GM23338 (cell line): ENCODE data around the gene RNF175. TPM values are rescaled to one million over a fixed set of nuclear protein-coding genes. Genes with fewer than 3 reads are reported as not detected.

Source experiments
- ATAC-seq: fragments of 200-7000 bp; cut with Tn5 transposase; 3 replicates; pipeline ENCODE4 v1.9.1; 2020
- DNase-seq: peaks from one replicate; pipeline ENCODE4 v3.0.0-alpha.2; 2015; ENCODE audit warnings: low spot score
- H2AFZ ChIP-seq: fragments of 200-600 bp; sonication (generic); 2 replicates; pipeline ENCODE4 v1.8.0; 2016; ENCODE audit warnings: antibody characterized with exemption, mild to moderate bottlenecking, moderate library complexity
- H3F3A ChIP-seq: fragments of 200-600 bp; sonication (generic); replicated peaks from 2 replicates; pipeline ENCODE4 v1.8.0; 2017; ENCODE audit warnings: antibody characterized with exemption, mixed run types, low read depth
- H3K27ac ChIP-seq: fragments of 200-600 bp; sonication (generic); 2 replicates; pipeline ENCODE4 v1.6.1; 2016; ENCODE audit warnings: low read depth
- H3K27me3 ChIP-seq: fragments of 200-600 bp; sonication (generic); 2 replicates; pipeline ENCODE4 v1.8.0; 2016; ENCODE audit warnings: mild to moderate bottlenecking, mixed run types, moderate library complexity; ENCODE audit not compliant: insufficient read depth
- H3K36me3 ChIP-seq: fragments of 200-600 bp; sonication (generic); 2 replicates; pipeline ENCODE4 v1.8.0; 2016; ENCODE audit warnings: mild to moderate bottlenecking; ENCODE audit not compliant: insufficient read depth
- H3K4me1 ChIP-seq: fragments of 200-600 bp; sonication (generic); 2 replicates; pipeline ENCODE4 v1.8.0; 2016; ENCODE audit warnings: mild to moderate bottlenecking, moderate library complexity; ENCODE audit not compliant: insufficient read depth
- H3K4me2 ChIP-seq: fragments of 200-600 bp; sonication (generic); 2 replicates; pipeline ENCODE4 v1.7.1; 2017; ENCODE audit warnings: mixed run types
- H3K4me3 ChIP-seq: fragments of 200-600 bp; sonication (generic); 2 replicates; pipeline ENCODE4 v1.6.1; 2016; ENCODE audit warnings: mixed run types
- H3K79me2 ChIP-seq: fragments of 200-600 bp; sonication (generic); replicated peaks from 2 replicates; pipeline ENCODE4 v1.8.0; 2017; ENCODE audit warnings: mild to moderate bottlenecking; ENCODE audit not compliant: insufficient read depth
- H3K9me2 ChIP-seq: fragments of 200-600 bp; sonication (generic); 2 replicates; pipeline ENCODE4 v1.8.0; 2017; ENCODE audit not compliant: insufficient read depth
- H4K20me1 ChIP-seq: fragments of 200-600 bp; sonication (generic); replicated peaks from 2 replicates; pipeline ENCODE4 v1.8.0; 2017; ENCODE audit warnings: mild to moderate bottlenecking; ENCODE audit not compliant: insufficient read depth
- H3K27ac Mint-ChIP-seq: 2 replicates; pipeline ENCODE4 v1.8.0; 2020; ENCODE audit warnings: inconsistent platforms, mild to moderate bottlenecking, moderate library complexity, mixed read lengths
- H3K27me3 Mint-ChIP-seq: 3 replicates; pipeline ENCODE4 v1.8.0; 2022; ENCODE audit warnings: low read depth, mild to moderate bottlenecking, moderate library complexity, mixed read lengths, inconsistent platforms; ENCODE audit not compliant: insufficient read depth, poor library complexity
- H3K36me3 Mint-ChIP-seq: 3 replicates; pipeline ENCODE4 v1.8.0; 2021; ENCODE audit warnings: low read depth, mild to moderate bottlenecking, inconsistent platforms, moderate library complexity, mixed read lengths
- H3K4me1 Mint-ChIP-seq: 3 replicates; pipeline ENCODE4 v1.8.0; 2020; ENCODE audit warnings: mild to moderate bottlenecking, inconsistent platforms, mixed read lengths
- H3K4me3 Mint-ChIP-seq: 3 replicates; pipeline ENCODE4 v1.8.0; 2021; ENCODE audit warnings: moderate library complexity, mild to moderate bottlenecking, inconsistent platforms, mixed read lengths
- H3K9me3 Mint-ChIP-seq: 3 replicates; pipeline ENCODE4 v1.8.0; 2020; ENCODE audit warnings: moderate library complexity, mild to moderate bottlenecking, inconsistent platforms, mixed read lengths
- CREB1 ChIP-seq: fragments of 250-450 bp; sonication (Bioruptor Pico); IDR thresholded peaks from 2 replicates; pipeline ENCODE4 v1.5.0; 2020; ENCODE audit warnings: low read depth, mild to moderate bottlenecking, moderate library complexity
- EZH2phosphoT487 ChIP-seq: fragments of 200-600 bp; sonication (generic); IDR thresholded peaks from one replicate; pipeline ENCODE4 v1.8.1; 2018; ENCODE audit warnings: antibody characterized with exemption; ENCODE audit not compliant: unreplicated experiment
- JUNB ChIP-seq: IDR thresholded peaks from one replicate; pipeline ENCODE4 v1.6.1; 2016; ENCODE audit warnings: antibody characterized with exemption; ENCODE audit not compliant: unreplicated experiment
- STAT1 ChIP-seq: IDR thresholded peaks from one replicate; pipeline ENCODE4 v1.6.1; 2016; ENCODE audit warnings: antibody characterized with exemption; ENCODE audit not compliant: unreplicated experiment
- ZNF114 ChIP-seq: fragments of 250-450 bp; sonication (Bioruptor Pico); IDR thresholded peaks from 2 replicates; pipeline ENCODE4 v1.5.0; 2020; ENCODE audit warnings: mild to moderate bottlenecking, moderate library complexity
- ZNF331 ChIP-seq: fragments of 250-450 bp; sonication (Bioruptor Pico); IDR thresholded peaks from 2 replicates; pipeline ENCODE4 v1.5.0; 2020; ENCODE audit warnings: low read depth, mild to moderate bottlenecking, moderate library complexity
- polyA plus RNA-seq: library from polyadenylated mRNA; unstranded; fragments of >200 nt; fragmentation: Nextera tagmentation; extraction: Ambion mirVana; gene quantifications from 2 replicates; pipeline ENCODE4 v1.2.1, GENCODE V29; 2016
- total RNA-seq: library from RNA; depleted of rRNA; stranded (reverse); fragments of >200 nt; shearing (Covaris generic); gene quantifications from 2 replicates; pipeline ENCODE4 v1.2.3, GENCODE V29; 2014
- TF ChIP-seq, protein P1 (sequence below): IDR thresholded peaks from one replicate; pipeline ENCODE4 v1.6.1; 2018; ENCODE audit warnings: antibody characterized with exemption; ENCODE audit not compliant: unreplicated experiment
- TF ChIP-seq, protein P2 (sequence below): IDR thresholded peaks from 2 replicates; pipeline ENCODE4 v1.6.1; 2016; ENCODE audit warnings: antibody characterized with exemption
- TF ChIP-seq, protein P3 (sequence below), 2 experiments: fragments of 200-600 bp in 1 of 2; sonication (generic) in 1 of 2; conservative IDR thresholded peaks; 2 replicates each; pipeline versions ENCODE4 v1.5.1 to v1.6.1; 2016 to 2017; ENCODE audit warnings: antibody characterized with exemption in 2 of 2, low read depth in 2 of 2, mild to moderate bottlenecking in 2 of 2, moderate library complexity in 1 of 2

Gene RNF175
- total and polyA plus RNA-seq, 2 experiments from 2014 or later, result 4.7 to 4.8 TPM

DNA sequence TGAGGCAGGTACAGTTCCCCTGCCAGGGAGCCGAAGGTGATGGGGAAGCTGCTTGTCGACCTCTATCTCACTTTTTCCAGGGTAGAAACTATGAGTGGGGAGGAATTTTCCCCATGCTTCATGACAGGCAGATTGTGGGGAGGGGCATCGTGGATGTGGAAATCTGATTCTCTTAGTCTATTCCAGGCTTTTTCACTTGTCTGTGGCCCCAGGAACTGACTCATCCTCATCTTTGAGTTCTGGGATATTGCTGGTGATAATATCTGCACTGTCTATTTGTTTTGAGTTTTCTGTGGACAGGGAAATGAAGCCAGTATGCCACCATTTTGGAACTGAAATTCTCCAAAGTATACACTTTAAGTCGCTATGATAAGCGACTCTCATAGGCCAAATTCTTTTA lies 83.3 kb downstream of the RNF175 start:
- no peaks in the 10 kb centered on the region for H3K36me3 Mint-ChIP-seq
- Histone ChIP-seq H3K9me2 (no peaks in the 10 kb centered on the region), H3K4me2 (no peak overlapping the region), H4K20me1 (no peaks in the 10 kb centered on the region), H3K27me3 (peaks cover 3% of the 10 kb centered on the region; the same call in 1 of the 2 replicates), H3K27ac (no peak overlapping the region), H3K36me3 (no peaks in the 10 kb centered on the region), H2AFZ (no peak overlapping the region), H3K79me2 (no peaks in the 10 kb centered on the region), H3K4me1 (no peaks in the 10 kb centered on the region), H3F3A (no peaks in the 10 kb centered on the region), H3K4me3 (no peak overlapping the region)
- no peak for DNase-seq
- no peaks in the 10 kb centered on the region for H3K4me1 Mint-ChIP-seq
- TF ChIP-seq ZNF331 (CRISPR knock-in tag), result no peak
- no peak overlapping the region for H3K27ac Mint-ChIP-seq
- H3K4me3 Mint-ChIP-seq, result no peak overlapping the region
- ATAC-seq, result no peak
- no peaks in the 10 kb centered on the region for H3K27me3 Mint-ChIP-seq
- H3K9me3 Mint-ChIP-seq, result no peaks in the 10 kb centered on the region; the same call in 1 of the 3 replicates

DNA sequence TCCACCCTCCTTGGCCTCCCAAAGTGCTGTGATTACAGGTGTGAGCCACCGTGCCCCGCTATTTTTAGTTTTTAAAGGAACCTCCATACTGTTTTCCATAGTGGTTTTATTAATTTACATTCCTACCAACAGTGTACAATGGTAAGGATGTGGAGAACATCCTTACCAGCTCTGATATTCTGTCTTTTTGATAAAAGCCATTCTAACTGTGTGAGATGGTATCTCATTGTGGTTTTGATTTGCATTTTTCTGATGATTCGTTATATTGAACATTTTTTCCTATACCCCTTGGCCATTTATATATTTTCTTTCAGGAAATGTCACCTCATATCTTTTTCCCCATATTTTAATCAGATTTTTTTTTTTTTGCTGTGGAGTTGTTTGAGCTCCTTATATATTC lies 90.0 kb downstream of the RNF175 start:
- no peaks in the 10 kb centered on the region for H3K36me3 ChIP-seq
- Mint-ChIP-seq H3K4me3 (no peak overlapping the region), H3K27me3 (no peaks in the 10 kb centered on the region), H3K36me3 (peaks cover 4% of the 10 kb centered on the region; the same call in 2 of the 3 replicates), H3K4me1 (no peaks in the 10 kb centered on the region), H3K9me3 (peaks cover 7% of the 10 kb centered on the region), H3K27ac (no peak overlapping the region)
- TF ChIP-seq EZH2phosphoT487 (no peak), STAT1 (no peak)
- no peaks in the 10 kb centered on the region for H4K20me1 ChIP-seq
- no peaks in the 10 kb centered on the region; the same call in 1 of the 2 replicates for H3K9me2 ChIP-seq
- H3K4me1 ChIP-seq, result no peaks in the 10 kb centered on the region
- H3F3A ChIP-seq, result no peaks in the 10 kb centered on the region
- H3K27me3 ChIP-seq, result no peaks in the 10 kb centered on the region
- no peak overlapping the region for H3K4me2 ChIP-seq
- H3K79me2 ChIP-seq, result no peaks in the 10 kb centered on the region
- no peak overlapping the region for H2AFZ ChIP-seq
- ATAC-seq, result no peak
- H3K27ac ChIP-seq, result no peak overlapping the region
- no peak for DNase-seq
- no peak overlapping the region for H3K4me3 ChIP-seq

DNA sequence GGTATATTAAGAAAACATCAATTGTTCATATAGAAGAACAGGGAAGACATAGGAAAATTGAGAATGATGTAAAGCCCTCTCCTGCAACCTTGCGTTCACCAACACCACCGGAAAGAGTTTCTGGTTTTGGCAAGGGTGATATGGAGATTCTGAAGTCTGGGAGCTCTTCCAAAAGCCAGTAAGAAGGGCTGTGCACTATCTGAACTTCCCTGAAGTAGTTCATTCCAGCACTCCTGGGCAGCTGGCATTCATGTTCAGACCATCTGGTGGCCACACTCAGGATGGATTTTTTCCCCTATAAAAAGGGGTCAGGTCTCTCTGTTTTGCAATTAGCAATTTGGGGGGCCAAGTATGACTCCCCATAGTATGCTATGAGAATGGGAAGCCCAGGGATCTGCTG lies 91.2 kb downstream of the RNF175 start:
- DNase-seq (no peak), ATAC-seq (no peak)
- Histone ChIP-seq H3K79me2 (no peaks in the 10 kb centered on the region), H4K20me1 (no peaks in the 10 kb centered on the region), H3K4me3 (no peak overlapping the region), H3K27ac (no peak overlapping the region), H3K4me1 (no peaks in the 10 kb centered on the region), H3K9me2 (no peaks in the 10 kb centered on the region; the same call in 1 of the 2 replicates), H2AFZ (no peak overlapping the region), H3K4me2 (no peak overlapping the region), H3F3A (no peaks in the 10 kb centered on the region), H3K36me3 (no peaks in the 10 kb centered on the region), H3K27me3 (no peaks in the 10 kb centered on the region)
- Mint-ChIP-seq H3K4me1 (no peaks in the 10 kb centered on the region), H3K9me3 (peaks cover 11% of the 10 kb centered on the region), H3K27ac (no peak overlapping the region), H3K36me3 (peaks cover 7% of the 10 kb centered on the region; the same call in 2 of the 3 replicates), H3K27me3 (no peaks in the 10 kb centered on the region), H3K4me3 (no peak overlapping the region)
- TF ChIP-seq, protein P1, sequence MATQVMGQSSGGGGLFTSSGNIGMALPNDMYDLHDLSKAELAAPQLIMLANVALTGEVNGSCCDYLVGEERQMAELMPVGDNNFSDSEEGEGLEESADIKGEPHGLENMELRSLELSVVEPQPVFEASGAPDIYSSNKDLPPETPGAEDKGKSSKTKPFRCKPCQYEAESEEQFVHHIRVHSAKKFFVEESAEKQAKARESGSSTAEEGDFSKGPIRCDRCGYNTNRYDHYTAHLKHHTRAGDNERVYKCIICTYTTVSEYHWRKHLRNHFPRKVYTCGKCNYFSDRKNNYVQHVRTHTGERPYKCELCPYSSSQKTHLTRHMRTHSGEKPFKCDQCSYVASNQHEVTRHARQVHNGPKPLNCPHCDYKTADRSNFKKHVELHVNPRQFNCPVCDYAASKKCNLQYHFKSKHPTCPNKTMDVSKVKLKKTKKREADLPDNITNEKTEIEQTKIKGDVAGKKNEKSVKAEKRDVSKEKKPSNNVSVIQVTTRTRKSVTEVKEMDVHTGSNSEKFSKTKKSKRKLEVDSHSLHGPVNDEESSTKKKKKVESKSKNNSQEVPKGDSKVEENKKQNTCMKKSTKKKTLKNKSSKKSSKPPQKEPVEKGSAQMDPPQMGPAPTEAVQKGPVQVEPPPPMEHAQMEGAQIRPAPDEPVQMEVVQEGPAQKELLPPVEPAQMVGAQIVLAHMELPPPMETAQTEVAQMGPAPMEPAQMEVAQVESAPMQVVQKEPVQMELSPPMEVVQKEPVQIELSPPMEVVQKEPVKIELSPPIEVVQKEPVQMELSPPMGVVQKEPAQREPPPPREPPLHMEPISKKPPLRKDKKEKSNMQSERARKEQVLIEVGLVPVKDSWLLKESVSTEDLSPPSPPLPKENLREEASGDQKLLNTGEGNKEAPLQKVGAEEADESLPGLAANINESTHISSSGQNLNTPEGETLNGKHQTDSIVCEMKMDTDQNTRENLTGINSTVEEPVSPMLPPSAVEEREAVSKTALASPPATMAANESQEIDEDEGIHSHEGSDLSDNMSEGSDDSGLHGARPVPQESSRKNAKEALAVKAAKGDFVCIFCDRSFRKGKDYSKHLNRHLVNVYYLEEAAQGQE, result no peak
- TF ChIP-seq JUNB (no peak), ZNF114 (CRISPR knock-in tag) (no peak), CREB1 (no peak)
- TF ChIP-seq, protein P2, sequence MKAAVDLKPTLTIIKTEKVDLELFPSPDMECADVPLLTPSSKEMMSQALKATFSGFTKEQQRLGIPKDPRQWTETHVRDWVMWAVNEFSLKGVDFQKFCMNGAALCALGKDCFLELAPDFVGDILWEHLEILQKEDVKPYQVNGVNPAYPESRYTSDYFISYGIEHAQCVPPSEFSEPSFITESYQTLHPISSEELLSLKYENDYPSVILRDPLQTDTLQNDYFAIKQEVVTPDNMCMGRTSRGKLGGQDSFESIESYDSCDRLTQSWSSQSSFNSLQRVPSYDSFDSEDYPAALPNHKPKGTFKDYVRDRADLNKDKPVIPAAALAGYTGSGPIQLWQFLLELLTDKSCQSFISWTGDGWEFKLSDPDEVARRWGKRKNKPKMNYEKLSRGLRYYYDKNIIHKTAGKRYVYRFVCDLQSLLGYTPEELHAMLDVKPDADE, result no peak
- TF ChIP-seq, protein P3, sequence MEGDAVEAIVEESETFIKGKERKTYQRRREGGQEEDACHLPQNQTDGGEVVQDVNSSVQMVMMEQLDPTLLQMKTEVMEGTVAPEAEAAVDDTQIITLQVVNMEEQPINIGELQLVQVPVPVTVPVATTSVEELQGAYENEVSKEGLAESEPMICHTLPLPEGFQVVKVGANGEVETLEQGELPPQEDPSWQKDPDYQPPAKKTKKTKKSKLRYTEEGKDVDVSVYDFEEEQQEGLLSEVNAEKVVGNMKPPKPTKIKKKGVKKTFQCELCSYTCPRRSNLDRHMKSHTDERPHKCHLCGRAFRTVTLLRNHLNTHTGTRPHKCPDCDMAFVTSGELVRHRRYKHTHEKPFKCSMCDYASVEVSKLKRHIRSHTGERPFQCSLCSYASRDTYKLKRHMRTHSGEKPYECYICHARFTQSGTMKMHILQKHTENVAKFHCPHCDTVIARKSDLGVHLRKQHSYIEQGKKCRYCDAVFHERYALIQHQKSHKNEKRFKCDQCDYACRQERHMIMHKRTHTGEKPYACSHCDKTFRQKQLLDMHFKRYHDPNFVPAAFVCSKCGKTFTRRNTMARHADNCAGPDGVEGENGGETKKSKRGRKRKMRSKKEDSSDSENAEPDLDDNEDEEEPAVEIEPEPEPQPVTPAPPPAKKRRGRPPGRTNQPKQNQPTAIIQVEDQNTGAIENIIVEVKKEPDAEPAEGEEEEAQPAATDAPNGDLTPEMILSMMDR (conservative IDR thresholded peaks at IDR 0.05; ENCODE audit: low read depth in 2 of 2), result no peak
